K562 (cell line): ENCODE data around the gene PIK3R1. TPM values are rescaled to one million over a fixed set of nuclear protein-coding genes. Genes with fewer than 3 reads are reported as not detected.

Source experiments
- ATAC-seq: fragments of 200-7000 bp; cut with Tn5 transposase; 3 replicates; pipeline ENCODE4 v1.9.1; 2020; ENCODE audit warnings: moderate library complexity
- BruUV-seq: library from RNA; stranded (reverse); fragments of 400-500 nt; replicated peaks from 2 replicates; lab custom pipeline; 2021; lab: Mats Ljungman, UMichigan
- CTCF ChIA-PET: fragments of 300-600 bp; formaldehyde crosslinking; extraction: SDS; loops from one replicate; lab custom pipeline; 2021; ENCODE audit warnings: low intra/inter-chr PET ratio; lab: Yijun Ruan, JAX
- POLR2A ChIA-PET: fragments of 300-600, 350-650 bp; sonication (Branson Sonifier 250); formaldehyde crosslinking; extraction: SDS; loops from one replicate; lab custom pipeline; 2021; ENCODE audit warnings: antibody characterized with exemption, inconsistent platforms; lab: Yijun Ruan, JAX
- DNase-seq, 4 experiments: peaks; one replicate each; pipeline versions ENCODE4 v3.0.0 to v3.0.0-alpha.2; 2011 to 2018; ENCODE audit warnings: low spot score in 3 of 4, mixed read lengths in 3 of 4; ENCODE audit errors: extremely low read depth in 1 of 4
- FAIRE-seq: peaks from 2 replicates; lab custom pipeline; 2011; peaks lifted over from hg19 to GRCh38; lab: Jason Lieb, UNC
- H2AFZ ChIP-seq: 2 replicates; pipeline ENCODE4 v1.6.0; 2011; ENCODE audit warnings: low read depth, low read length, control low read depth, inconsistent platforms
- H3K27ac ChIP-seq: fragments of 200-600 bp; 3 replicates; pipeline ENCODE4 v1.8.0; 2011; ENCODE audit warnings: low read depth, mild to moderate bottlenecking, control low read depth, inconsistent platforms, low read length, moderate library complexity, mixed read lengths; ENCODE audit errors: extremely low read depth
- H3K27me3 ChIP-seq, 2 experiments: fragments of 300-600 bp in 1 of 2; 2 replicates in 1 of 2; 3 replicates in 1 of 2; pipeline versions ENCODE4 v1.6.0 to v1.8.0; 2011; ENCODE audit warnings: inconsistent platforms in 2 of 2, low read length in 2 of 2, mild to moderate bottlenecking in 1 of 2, mixed read lengths in 1 of 2, moderate library complexity in 1 of 2; ENCODE audit not compliant: control insufficient read depth in 2 of 2, insufficient read depth in 2 of 2
- H3K36me3 ChIP-seq: fragments of 300-600 bp; 3 replicates; pipeline ENCODE4 v1.8.0; 2011; ENCODE audit warnings: mild to moderate bottlenecking, low read length, inconsistent platforms; ENCODE audit not compliant: control insufficient read depth, insufficient read depth
- H3K4me1 ChIP-seq, 2 experiments: fragments of 200-600 bp in 1 of 2; replicated peaks in 1 of 2; 2 replicates in 1 of 2; 3 replicates in 1 of 2; pipeline versions ENCODE4 v1.5.1 to v1.8.0; 2011; ENCODE audit warnings: inconsistent platforms in 2 of 2, low read length in 2 of 2, mild to moderate bottlenecking in 1 of 2, mixed read lengths in 1 of 2, moderate library complexity in 1 of 2; ENCODE audit not compliant: control insufficient read depth in 2 of 2, insufficient read depth in 2 of 2
- H3K4me2 ChIP-seq: 2 replicates; pipeline ENCODE4 v1.6.1; 2011; ENCODE audit warnings: low read length, control low read depth, inconsistent platforms, mixed read lengths; ENCODE audit not compliant: insufficient read depth
- H3K4me3 ChIP-seq: fragments of 200-600 bp; sonication (generic), shearing (Covaris generic); 2 replicates; pipeline ENCODE4 v1.5.1; 2016; ENCODE audit warnings: control low read depth, inconsistent platforms
- H3K79me2 ChIP-seq: fragments of 200-600 bp; 3 replicates; pipeline ENCODE4 v1.8.0; 2011; ENCODE audit warnings: low read length, inconsistent platforms; ENCODE audit not compliant: control insufficient read depth, insufficient read depth
- H3K9ac ChIP-seq, 2 experiments: 2 replicates each; pipeline versions ENCODE4 v1.6.0 to v1.6.1; 2011; ENCODE audit warnings: low read depth in 2 of 2, low read length in 2 of 2, control low read depth in 1 of 2, inconsistent platforms in 1 of 2, mild to moderate bottlenecking in 1 of 2, mixed read lengths in 1 of 2; ENCODE audit not compliant: insufficient read depth in 1 of 2
- H3K9me1 ChIP-seq: one replicate; pipeline ENCODE4 v1.6.0; 2011; ENCODE audit warnings: inconsistent platforms, mild to moderate bottlenecking, low read length, moderate library complexity; ENCODE audit not compliant: control insufficient read depth, insufficient read depth
- H3K9me3 ChIP-seq: replicated peaks from 2 replicates; pipeline ENCODE4 v1.5.1; 2011; ENCODE audit warnings: low read depth, low read length, inconsistent platforms; ENCODE audit not compliant: control insufficient read depth, insufficient read depth
- H4K20me1 ChIP-seq: replicated peaks from 2 replicates; pipeline ENCODE4 v1.6.1; 2011; ENCODE audit warnings: low read length, inconsistent platforms, mixed read lengths; ENCODE audit not compliant: control insufficient read depth, insufficient read depth
- ARID3B ChIP-seq: fragments of 250-450 bp; sonication (Bioruptor Pico); IDR thresholded peaks from 2 replicates; pipeline ENCODE4 v1.4.0; 2020; ENCODE audit warnings: borderline replicate concordance
- E2F4 ChIP-seq: sonication (generic); formaldehyde crosslinking; IDR thresholded peaks from 2 replicates; pipeline ENCODE4 v1.8.0; 2022; ENCODE audit warnings: mild to moderate bottlenecking, low read depth, missing genetic modification reagents
- RHOXF2B ChIP-seq: fragments of 250-450 bp; sonication (Bioruptor Pico); conservative IDR thresholded peaks from 2 replicates; pipeline ENCODE4 v1.5.1; 2021
- SMAD3 ChIP-seq: fragments of 450-650 bp; formaldehyde crosslinking; conservative IDR thresholded peaks from 2 replicates; pipeline ENCODE4 v1.4.0; 2020; ENCODE audit warnings: mild to moderate bottlenecking
- THRAP3 ChIP-seq: fragments of 450-650 bp; IDR thresholded peaks from 2 replicates; pipeline ENCODE4 v1.6.1; 2016; ENCODE audit warnings: mild to moderate bottlenecking, inconsistent platforms, borderline replicate concordance
- ZBTB43 ChIP-seq: sonication (generic); formaldehyde crosslinking; IDR thresholded peaks from 2 replicates; pipeline ENCODE4 v1.8.0; 2023; ENCODE audit warnings: mild to moderate bottlenecking, missing genetic modification reagents
- WGBS: fragments of 100-300 bp; shearing (Covaris generic); methylation state at CpG from one replicate; pipeline ENCODE4 v1.1.6; 2016; ENCODE audit warnings: low coverage, mixed read lengths; ENCODE audit not compliant: insufficient coverage; ENCODE audit errors: missing lambda C conversion rate; 5-methylcytosine and 5-hydroxymethylcytosine counted together
- in situ Hi-C: fragments of 300-500 bp; cut with MboI; formaldehyde crosslinking; loops from 4 replicates; pipeline ENCODE4 v1.15.0; 2018; ENCODE audit warnings: inconsistent platforms, mixed read lengths
- intact Hi-C: fragments of 100-400 bp; cut with micrococcal nuclease; formaldehyde crosslinking; loops from 2 replicates; pipeline ENCODE4 v1.14.2; 2022
- polyA plus RNA-seq, 8 experiments: library from polyadenylated mRNA; depleted of rRNA in 4 of 8; stranded (reverse) in 5 of 8; unstranded in 3 of 8; fragments of >200 nt; fragmentation: Nextera tagmentation in 2 of 8; fragmentation: Illumina TruSeq in 1 of 8; extraction: Ambion mirVana in 2 of 8; extraction: Trizol in 1 of 8; gene quantifications; 2 replicates each; pipeline versions ENCODE4 v1.2.1 to v1.2.3, GENCODE V29; 2011 to 2014; ENCODE audit warnings: inconsistent platforms in 1 of 8, missing spikeins in 1 of 8
- total RNA-seq, 7 experiments: library from RNA; depleted of rRNA in 6 of 7; stranded (reverse); fragments of >200 nt in 6 of 7; fragmentation: Illumina TruSeq in 2 of 7; extraction: Trizol in 2 of 7; gene quantifications; 2 replicates each; pipeline versions ENCODE4 v1.2.1 to v1.2.3, GENCODE V29; 2011 to 2021; ENCODE audit warnings: low replicate concordance in 1 of 7
- TF ChIP-seq, protein P1 (sequence below), 2 experiments: fragments of 450-650 bp; formaldehyde crosslinking in 1 of 2; IDR thresholded peaks; 2 replicates each; pipeline versions ENCODE4 v1.4.0 to v1.6.1; 2014 to 2020; ENCODE audit warnings: mild to moderate bottlenecking in 2 of 2, borderline replicate concordance in 1 of 2, low read depth in 1 of 2

PIK3R1 gene
- total and polyA plus RNA-seq, 9 of the 15 experiments (the other 6 are each of a cell fraction or from before 2014, with no cell fraction given): 1.1 to 9.7 (median 4.8) TPM

GRCh38 chr5:68245319-68245718, 29.8 kb downstream of the PIK3R1 start:
- no peak overlapping the region for H3K4me2 ChIP-seq
- intact Hi-C loops (no loop called here), in situ Hi-C loops (no loop called here)
- no peaks in the 10 kb centered on the region for H3K4me1 ChIP-seq
- CTCF ChIA-PET: no interaction called here
- POLR2A ChIA-PET: no interaction called here
- H3K9me3 ChIP-seq: no peaks in the 10 kb centered on the region
- no peaks in the 10 kb centered on the region for H3K36me3 ChIP-seq
- no peak overlapping the region for H3K27ac ChIP-seq
- no peak for DNase-seq
- no peak overlapping the region for H2AFZ ChIP-seq
- H3K4me3 ChIP-seq: no peak overlapping the region
- BruUV-seq: no TSS peak
- H4K20me1 ChIP-seq: no peaks in the 10 kb centered on the region
- no peaks in the 10 kb centered on the region for H3K27me3 ChIP-seq
- WGBS: 26% methylated on average over 3 of the region's 3 CpGs
- no peak for ATAC-seq
- H3K9ac ChIP-seq: no peak overlapping the region
- no peak for FAIRE-seq
- H3K79me2 ChIP-seq: no peaks in the 10 kb centered on the region
- no peaks in the 10 kb centered on the region for H3K9me1 ChIP-seq
- TF ChIP-seq THRAP3 (no peak), E2F4 (no peak), SMAD3 (CRISPR knock-in tag) (no peak), ARID3B (no peak), ZBTB43 (no peak), RHOXF2B (CRISPR knock-in tag) (no peak)
- TF ChIP-seq, protein P1, sequence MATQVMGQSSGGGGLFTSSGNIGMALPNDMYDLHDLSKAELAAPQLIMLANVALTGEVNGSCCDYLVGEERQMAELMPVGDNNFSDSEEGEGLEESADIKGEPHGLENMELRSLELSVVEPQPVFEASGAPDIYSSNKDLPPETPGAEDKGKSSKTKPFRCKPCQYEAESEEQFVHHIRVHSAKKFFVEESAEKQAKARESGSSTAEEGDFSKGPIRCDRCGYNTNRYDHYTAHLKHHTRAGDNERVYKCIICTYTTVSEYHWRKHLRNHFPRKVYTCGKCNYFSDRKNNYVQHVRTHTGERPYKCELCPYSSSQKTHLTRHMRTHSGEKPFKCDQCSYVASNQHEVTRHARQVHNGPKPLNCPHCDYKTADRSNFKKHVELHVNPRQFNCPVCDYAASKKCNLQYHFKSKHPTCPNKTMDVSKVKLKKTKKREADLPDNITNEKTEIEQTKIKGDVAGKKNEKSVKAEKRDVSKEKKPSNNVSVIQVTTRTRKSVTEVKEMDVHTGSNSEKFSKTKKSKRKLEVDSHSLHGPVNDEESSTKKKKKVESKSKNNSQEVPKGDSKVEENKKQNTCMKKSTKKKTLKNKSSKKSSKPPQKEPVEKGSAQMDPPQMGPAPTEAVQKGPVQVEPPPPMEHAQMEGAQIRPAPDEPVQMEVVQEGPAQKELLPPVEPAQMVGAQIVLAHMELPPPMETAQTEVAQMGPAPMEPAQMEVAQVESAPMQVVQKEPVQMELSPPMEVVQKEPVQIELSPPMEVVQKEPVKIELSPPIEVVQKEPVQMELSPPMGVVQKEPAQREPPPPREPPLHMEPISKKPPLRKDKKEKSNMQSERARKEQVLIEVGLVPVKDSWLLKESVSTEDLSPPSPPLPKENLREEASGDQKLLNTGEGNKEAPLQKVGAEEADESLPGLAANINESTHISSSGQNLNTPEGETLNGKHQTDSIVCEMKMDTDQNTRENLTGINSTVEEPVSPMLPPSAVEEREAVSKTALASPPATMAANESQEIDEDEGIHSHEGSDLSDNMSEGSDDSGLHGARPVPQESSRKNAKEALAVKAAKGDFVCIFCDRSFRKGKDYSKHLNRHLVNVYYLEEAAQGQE (IDR thresholded peaks at IDR 0.05; ENCODE audit: borderline replicate concordance): no peak
- TF ChIP-seq, protein P1 (CRISPR knock-in tag; IDR thresholded peaks at IDR 0.05; ENCODE audit: low read depth): no peak
